Adrenal gland (tissue), 5 donors: ENCODE data around the gene VAMP5.

Experiments used
- CTCF ChIP-seq, 6 experiments: fragments of 450-650 bp in 4 of 6; fragments of 200-600 bp in 2 of 6; sonication (generic) in 1 of 6; IDR thresholded peaks; 1 replicate in 5 of 6; 2 replicates in 1 of 6; pipeline versions ENCODE4 v1.5.1 to v1.8.0; 2016 to 2021; ENCODE audit warnings: antibody characterized with exemption in 6 of 6, mild to moderate bottlenecking in 2 of 6, moderate library complexity in 1 of 6
- POLR2A ChIP-seq, 2 donors: fragments of 450-650 bp; IDR thresholded peaks; one replicate each; pipeline ENCODE4 v1.6.1; 2017; ENCODE audit warnings: antibody characterized with exemption in 2 of 2, mild to moderate bottlenecking in 2 of 2, moderate library complexity in 1 of 2
- donor health status: DM: no; HTN: no; CAD: no.

GRCh38 chr2:85615413-85615728, 31.1 kb downstream of the VAMP5 start:
- TF ChIP-seq CTCF (IDR thresholded peaks at IDR 0.05), result no peak
- no peak for TF ChIP-seq POLR2A (IDR thresholded peaks at IDR 0.05)
